Activated CD4-positive, alpha-beta T cell treated with anti-CD3 and anti-CD28 coated beads, Interleukin-2, amount 10 ng/mL, durations not matched to agents 7 days and 5 days (primary cell): ENCODE data around the gene CALY. TPM values are rescaled to one million over a fixed set of nuclear protein-coding genes. Genes with fewer than 3 reads are reported as not detected.
A peak's percentile ranks its signal among the peaks of the same experiment; 100 is the strongest.

Experiments used
- CTCF ChIA-PET: fragments of 350-600 bp; sonication (Branson Sonifier 250); formaldehyde crosslinking; loops from one replicate; lab custom pipeline; 2021; ENCODE audit warnings: antibody characterized with exemption; lab: Charles Lee
- POLR2A ChIA-PET: fragments of 350-600 bp; sonication (Branson Sonifier 250); formaldehyde crosslinking; loops from one replicate; lab custom pipeline; 2021; ENCODE audit warnings: antibody characterized with exemption; lab: Charles Lee
- DNase-seq: peaks from one replicate; pipeline ENCODE4 v3.0.0-alpha.2; 2020
- H3K27ac Mint-ChIP-seq: one replicate; pipeline ENCODE4 v1.8.0; 2021; ENCODE audit warnings: mild to moderate bottlenecking, moderate library complexity, mixed read lengths
- H3K27me3 Mint-ChIP-seq: one replicate; pipeline ENCODE4 v1.8.0; 2021; ENCODE audit warnings: mixed read lengths
- H3K36me3 Mint-ChIP-seq: one replicate; pipeline ENCODE4 v1.8.0; 2021; ENCODE audit warnings: low read depth, mixed read lengths
- H3K4me1 Mint-ChIP-seq: one replicate; pipeline ENCODE4 v1.8.0; 2021; ENCODE audit warnings: mixed read lengths
- H3K4me3 Mint-ChIP-seq: one replicate; pipeline ENCODE4 v1.8.0; 2021; ENCODE audit warnings: mild to moderate bottlenecking, moderate library complexity, mixed read lengths
- H3K9me3 Mint-ChIP-seq: one replicate; pipeline ENCODE4 v1.8.0; 2021; ENCODE audit warnings: mixed read lengths
- total RNA-seq, 2 experiments: library from RNA; stranded (reverse); gene quantifications; one replicate each; pipeline ENCODE4 v1.2.3, GENCODE V29; 2021

Gene CALY
- total RNA-seq, 2 experiments from 2014 or later, result not detected

GRCh38 chr10:133308421-133309099 lies 28.1 kb downstream of the CALY start, which contains the start of the genes TUBGCP2 and ZNF511:
Gene TUBGCP2 (minus strand): TSS chr10:133308872. CDS start chr10:133302941, 5,931 bp downstream.
Gene ZNF511 (plus strand): TSS chr10:133308914. CDS start chr10:133308944, 30 bp downstream.
- Mint-ChIP-seq H3K27ac (peak within 1 kb of the TSS; percentile 99), H3K4me3 (peak within 1 kb of the TSS; percentile 96), H3K4me1 (peaks cover 27% of the 10 kb centered on the region), H3K9me3 (no peaks in the 10 kb centered on the region), H3K36me3 (peaks cover 19% of the 10 kb centered on the region), H3K27me3 (no peaks in the 10 kb centered on the region)
- CTCF ChIA-PET, result interaction anchor here (0.7 to 2.1 kb wide), 7 partner anchors 14 to 79 kb away, joined by 3 to 14 read pairs (median 5); no protein-coding TSS in a partner anchor
- POLR2A ChIA-PET, result no interaction called here
- peak; percentile 88 for DNase-seq

GRCh38 chr10:133307776-133308420 lies 28.8 kb downstream of the CALY start:
- H3K36me3 Mint-ChIP-seq, result peaks cover 17% of the 10 kb centered on the region
- ChIA-PET CTCF (interaction anchor here (0.7 to 2.1 kb wide), 10 partner anchors 13 to 79 kb away, joined by 3 to 14 read pairs (median 5); partner anchors contain the start of gene CALY), POLR2A (no interaction called here)
- H3K4me1 Mint-ChIP-seq, result peaks cover 27% of the 10 kb centered on the region
- no peaks in the 10 kb centered on the region for H3K9me3 Mint-ChIP-seq
- no peaks in the 10 kb centered on the region for H3K27me3 Mint-ChIP-seq
- peak overlapping the region; percentile 99 for H3K27ac Mint-ChIP-seq
- peak overlapping the region; percentile 96 for H3K4me3 Mint-ChIP-seq
- DNase-seq, result peak; percentile 93

GRCh38 chr10:133306941-133307379 lies 29.7 kb downstream of the CALY start:
- H3K4me1 Mint-ChIP-seq, result peaks cover 28% of the 10 kb centered on the region
- H3K9me3 Mint-ChIP-seq, result no peaks in the 10 kb centered on the region
- H3K36me3 Mint-ChIP-seq, result peaks cover 16% of the 10 kb centered on the region
- no peaks in the 10 kb centered on the region for H3K27me3 Mint-ChIP-seq
- no peak for DNase-seq
- H3K27ac Mint-ChIP-seq, result peak overlapping the region; percentile 46
- ChIA-PET CTCF (interaction anchor here (0.8 to 2.1 kb wide), 9 partner anchors 12 to 81 kb away, joined by 3 to 14 read pairs (median 5); partner anchors contain the start of gene CALY), POLR2A (no interaction called here)
- H3K4me3 Mint-ChIP-seq, result peak overlapping the region; percentile 96

DNA sequence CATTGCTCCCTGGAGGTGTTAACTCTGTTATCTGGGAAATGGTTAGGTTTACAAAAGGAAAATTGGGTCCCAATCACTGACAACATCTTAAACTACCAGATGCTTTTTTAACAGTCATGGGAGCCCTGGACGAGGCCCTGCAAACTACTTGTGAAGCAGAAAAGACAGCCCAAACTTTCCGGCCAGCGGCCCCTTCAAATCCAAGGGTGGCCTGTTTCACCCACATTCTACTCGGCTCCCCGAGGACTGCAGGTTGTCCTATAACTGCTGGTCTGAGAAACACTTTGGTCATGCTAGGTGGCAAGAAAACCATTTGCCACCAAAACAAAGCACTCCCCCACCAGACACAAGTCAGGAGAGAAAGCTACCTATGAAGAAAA lies 30.6 kb downstream of the CALY start:
- H3K27me3 Mint-ChIP-seq, result no peaks in the 10 kb centered on the region
- POLR2A ChIA-PET, result no interaction called here
- peaks cover 13% of the 10 kb centered on the region for H3K36me3 Mint-ChIP-seq

DNA sequence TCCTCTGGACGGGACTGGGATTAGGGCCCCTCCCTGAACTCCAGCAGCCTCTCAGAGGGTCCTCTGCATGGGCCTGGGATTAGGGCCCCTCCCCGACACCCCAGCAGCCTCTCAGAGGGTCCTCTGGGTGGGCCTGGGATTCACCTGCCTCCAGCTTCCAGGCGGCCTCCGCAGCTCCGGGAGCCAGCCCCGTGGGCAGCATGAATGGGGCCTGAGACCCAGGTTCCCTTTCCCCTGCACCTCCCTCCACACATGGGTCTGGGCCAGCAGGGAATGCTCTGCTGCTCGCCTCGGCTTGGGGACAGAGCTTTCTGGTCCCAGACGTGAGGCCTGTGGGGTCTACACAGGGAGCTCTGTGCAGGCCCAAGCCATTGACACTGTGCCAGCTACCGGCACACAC lies 33.5 kb downstream of the CALY start:
- Mint-ChIP-seq H3K4me3 (no peak overlapping the region), H3K36me3 (peaks cover 29% of the 10 kb centered on the region), H3K4me1 (peaks cover 28% of the 10 kb centered on the region), H3K27me3 (no peaks in the 10 kb centered on the region), H3K9me3 (no peaks in the 10 kb centered on the region), H3K27ac (no peak overlapping the region)
- no peak for DNase-seq
- POLR2A ChIA-PET, result no interaction called here
- CTCF ChIA-PET, result no interaction called here

More for the DNA sequence above, 30.6 kb downstream of the CALY start:
- DNase-seq, result no peak
- H3K4me1 Mint-ChIP-seq, result peaks cover 28% of the 10 kb centered on the region
- no peak overlapping the region for H3K4me3 Mint-ChIP-seq
- peak overlapping the region; percentile 13 for H3K27ac Mint-ChIP-seq
- no peaks in the 10 kb centered on the region for H3K9me3 Mint-ChIP-seq
- CTCF ChIA-PET, result no interaction called here

GRCh38 chr10:133302230-133302629 lies 34.5 kb downstream of the CALY start:
- Mint-ChIP-seq H3K27ac (no peak overlapping the region), H3K27me3 (no peaks in the 10 kb centered on the region), H3K4me3 (no peak overlapping the region), H3K36me3 (peaks cover 37% of the 10 kb centered on the region), H3K9me3 (no peaks in the 10 kb centered on the region), H3K4me1 (peaks cover 21% of the 10 kb centered on the region)
- CTCF ChIA-PET, result interaction anchor here (1.3 kb wide), 1 partner anchor 27 kb away, joined by 3 read pairs; no protein-coding TSS in a partner anchor
- DNase-seq, result no peak
- POLR2A ChIA-PET, result no interaction called here

DNA sequence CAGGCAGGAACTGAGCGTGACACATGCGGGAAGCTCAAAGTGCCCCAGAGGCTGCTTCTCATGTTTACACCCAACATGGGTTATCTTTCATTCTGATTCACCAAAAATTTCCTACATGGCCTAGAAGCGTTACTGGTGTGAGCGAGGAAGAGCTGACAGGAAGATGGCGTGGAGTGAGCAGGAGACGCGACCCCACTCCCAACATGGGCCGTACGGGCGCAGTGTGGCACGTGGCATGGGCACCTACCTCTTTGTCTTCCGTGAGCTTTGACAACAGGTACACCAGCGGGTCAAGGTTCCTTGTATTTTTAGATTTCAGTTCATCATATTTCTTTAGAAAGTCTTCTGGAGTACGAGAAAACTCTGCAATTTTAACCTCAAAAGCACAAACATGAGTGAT lies 37.0 kb downstream of the CALY start:
- DNase-seq, result no peak
- H3K4me3 Mint-ChIP-seq, result no peak overlapping the region
- CTCF ChIA-PET, result interaction anchor here (0.7 kb wide), 1 partner anchor 19 kb away, joined by 3 read pairs; no protein-coding TSS in a partner anchor
- peaks cover 41% of the 10 kb centered on the region for H3K36me3 Mint-ChIP-seq
- POLR2A ChIA-PET, result no interaction called here
- no peaks in the 10 kb centered on the region for H3K27me3 Mint-ChIP-seq
- H3K27ac Mint-ChIP-seq, result no peak overlapping the region
- no peaks in the 10 kb centered on the region for H3K9me3 Mint-ChIP-seq
- H3K4me1 Mint-ChIP-seq, result peaks cover 7% of the 10 kb centered on the region

DNA sequence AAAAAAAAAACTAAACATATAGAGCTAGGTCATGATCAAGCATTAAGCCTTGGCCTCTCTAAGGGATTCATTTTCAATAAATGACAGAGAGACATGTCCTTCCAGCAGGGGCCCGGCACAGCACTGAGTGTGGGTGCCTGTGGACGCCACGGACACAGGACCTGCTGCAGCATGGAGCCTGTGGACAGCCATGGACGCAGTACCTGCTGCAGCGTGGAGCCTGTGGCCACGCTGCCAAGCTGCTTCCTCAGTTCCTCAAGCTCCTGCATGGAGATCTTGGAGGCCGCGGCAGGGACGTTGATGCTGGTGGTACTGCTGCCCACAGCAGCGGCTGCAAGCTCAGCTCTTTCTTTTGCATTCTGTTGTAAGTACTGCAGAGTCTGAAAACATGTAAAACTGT lies 37.5 kb downstream of the CALY start:
- Mint-ChIP-seq H3K4me1 (peaks cover 5% of the 10 kb centered on the region), H3K27me3 (no peaks in the 10 kb centered on the region), H3K36me3 (peaks cover 43% of the 10 kb centered on the region), H3K27ac (no peak overlapping the region), H3K9me3 (no peaks in the 10 kb centered on the region), H3K4me3 (no peak overlapping the region)
- no peak for DNase-seq
- ChIA-PET CTCF (no interaction called here), POLR2A (no interaction called here)

- Mint-ChIP-seq H3K27me3 (no peaks in the 10 kb centered on the region), H3K9me3 (no peaks in the 10 kb centered on the region), H3K27ac (no peak overlapping the region), H3K4me1 (peaks cover 1% of the 10 kb centered on the region), H3K4me3 (no peak overlapping the region), H3K36me3 (peaks cover 48% of the 10 kb centered on the region)
- ChIA-PET POLR2A (no interaction called here), CTCF (no interaction called here)
- no peak for DNase-seq
These were observed 38.2 kb downstream of the CALY start for GRCh38 chr10:133298466-133298865.

DNA sequence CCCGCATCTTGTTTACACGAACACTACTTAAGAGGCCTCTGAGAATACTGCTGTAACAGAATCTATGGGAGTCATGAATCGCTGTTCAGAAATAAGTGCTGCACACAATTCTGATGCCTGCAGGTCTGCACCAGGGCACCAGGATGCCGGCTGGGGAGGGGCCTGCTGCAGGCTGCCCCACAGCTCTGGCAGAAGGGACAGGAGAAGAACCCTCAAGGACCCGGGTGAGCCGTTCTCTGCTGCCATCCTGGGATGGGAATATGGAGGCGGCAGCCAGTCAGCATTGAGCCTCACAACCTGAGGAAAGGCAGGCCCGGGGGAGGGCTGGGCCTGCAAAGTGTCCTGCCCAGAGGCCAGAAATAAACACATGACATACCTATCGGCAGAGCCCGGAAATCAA lies 39.2 kb downstream of the CALY start:
- H3K36me3 Mint-ChIP-seq, result peaks cover 45% of the 10 kb centered on the region
- H3K4me3 Mint-ChIP-seq, result no peak overlapping the region
- CTCF ChIA-PET, result no interaction called here
- H3K4me1 Mint-ChIP-seq, result no peaks in the 10 kb centered on the region
- H3K9me3 Mint-ChIP-seq, result no peaks in the 10 kb centered on the region
- no peak overlapping the region for H3K27ac Mint-ChIP-seq
- H3K27me3 Mint-ChIP-seq, result no peaks in the 10 kb centered on the region
- POLR2A ChIA-PET, result no interaction called here
- DNase-seq, result no peak

DNA sequence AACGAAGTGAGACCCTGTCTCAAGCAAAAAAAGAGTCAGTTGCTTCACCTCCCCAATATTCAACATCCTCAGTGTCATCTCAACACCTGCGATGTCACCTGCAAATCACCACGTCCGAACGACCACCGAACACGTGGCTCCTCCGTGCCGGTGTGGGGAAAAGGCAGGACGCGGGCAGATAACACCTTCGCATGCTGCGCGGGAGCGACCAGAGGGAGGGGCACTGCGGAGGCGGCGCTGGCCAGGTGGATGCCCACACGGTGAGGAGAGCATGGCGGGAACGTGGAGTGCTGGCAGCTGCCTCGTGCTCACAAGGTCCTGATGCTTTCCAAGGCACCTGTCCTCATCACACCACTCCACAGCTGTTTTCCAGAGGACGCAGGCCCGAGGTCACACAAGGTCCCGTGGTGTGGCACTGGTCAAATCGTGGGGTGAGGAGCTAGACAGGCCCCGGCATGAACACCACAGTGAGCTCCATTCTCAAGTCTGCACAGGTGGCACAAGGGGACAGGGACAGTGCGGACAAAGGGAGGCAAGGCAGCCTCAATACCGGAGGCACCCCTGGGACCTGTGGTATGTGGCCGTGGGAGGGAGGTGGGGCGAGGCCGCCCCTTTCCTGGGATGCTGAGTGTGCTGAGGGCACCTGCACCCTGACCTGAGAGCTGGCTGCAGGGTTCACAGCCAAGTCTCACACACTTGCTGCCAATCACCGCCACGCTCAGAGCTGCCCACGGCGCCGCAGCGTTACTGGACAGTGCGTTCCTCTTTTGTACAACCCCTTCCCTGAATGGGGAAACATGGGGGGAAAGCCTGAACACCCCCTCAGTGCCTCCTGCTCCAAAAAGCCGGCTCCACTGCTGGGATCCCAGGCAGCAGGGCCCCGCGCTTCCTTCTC lies 41.0 kb downstream of the CALY start:
- H3K4me3 Mint-ChIP-seq, result no peak overlapping the region

GRCh38 chr10:133294189-133294588 lies 42.5 kb downstream of the CALY start:
- H3K36me3 Mint-ChIP-seq, result peaks cover 38% of the 10 kb centered on the region
- H3K4me3 Mint-ChIP-seq, result no peak overlapping the region
- ChIA-PET POLR2A (no interaction called here), CTCF (interaction anchor here (0.6 to 1.8 kb wide), 4 partner anchors 13 to 30 kb away, joined by 3 to 6 read pairs (median 4); no protein-coding TSS in a partner anchor)
- H3K9me3 Mint-ChIP-seq, result no peaks in the 10 kb centered on the region
- no peaks in the 10 kb centered on the region for H3K4me1 Mint-ChIP-seq
- H3K27ac Mint-ChIP-seq, result no peak overlapping the region
- DNase-seq, result no peak
- no peaks in the 10 kb centered on the region for H3K27me3 Mint-ChIP-seq

More for the DNA sequence above, 41.0 kb downstream of the CALY start:
- no peaks in the 10 kb centered on the region for H3K9me3 Mint-ChIP-seq
- ChIA-PET CTCF (interaction anchor here (1.1 to 1.8 kb wide), 4 partner anchors 9 to 37 kb away, joined by 3 to 6 read pairs (median 4); no protein-coding TSS in a partner anchor), POLR2A (no interaction called here)
- H3K36me3 Mint-ChIP-seq, result peaks cover 42% of the 10 kb centered on the region
- no peaks in the 10 kb centered on the region for H3K4me1 Mint-ChIP-seq
- DNase-seq, result no peak
- H3K27me3 Mint-ChIP-seq, result no peaks in the 10 kb centered on the region
- no peak overlapping the region for H3K27ac Mint-ChIP-seq
